GM19438 (cell line): Measurements from ENCODE around the gene KIR2DL3.
"Not testable (repeated sequence)": the region's sequence is repeated elsewhere in the genome, so short reads cannot be mapped to it uniquely, and the experiment has no call there.

Experiments
- ATAC-seq: cut with Tn5 transposase; IDR thresholded peaks from one replicate; pipeline ENCODE4 v1.9.1; 2021; ENCODE audit warnings: low read depth; ENCODE audit not compliant: unreplicated experiment

Gene KIR2DL3

DNA sequence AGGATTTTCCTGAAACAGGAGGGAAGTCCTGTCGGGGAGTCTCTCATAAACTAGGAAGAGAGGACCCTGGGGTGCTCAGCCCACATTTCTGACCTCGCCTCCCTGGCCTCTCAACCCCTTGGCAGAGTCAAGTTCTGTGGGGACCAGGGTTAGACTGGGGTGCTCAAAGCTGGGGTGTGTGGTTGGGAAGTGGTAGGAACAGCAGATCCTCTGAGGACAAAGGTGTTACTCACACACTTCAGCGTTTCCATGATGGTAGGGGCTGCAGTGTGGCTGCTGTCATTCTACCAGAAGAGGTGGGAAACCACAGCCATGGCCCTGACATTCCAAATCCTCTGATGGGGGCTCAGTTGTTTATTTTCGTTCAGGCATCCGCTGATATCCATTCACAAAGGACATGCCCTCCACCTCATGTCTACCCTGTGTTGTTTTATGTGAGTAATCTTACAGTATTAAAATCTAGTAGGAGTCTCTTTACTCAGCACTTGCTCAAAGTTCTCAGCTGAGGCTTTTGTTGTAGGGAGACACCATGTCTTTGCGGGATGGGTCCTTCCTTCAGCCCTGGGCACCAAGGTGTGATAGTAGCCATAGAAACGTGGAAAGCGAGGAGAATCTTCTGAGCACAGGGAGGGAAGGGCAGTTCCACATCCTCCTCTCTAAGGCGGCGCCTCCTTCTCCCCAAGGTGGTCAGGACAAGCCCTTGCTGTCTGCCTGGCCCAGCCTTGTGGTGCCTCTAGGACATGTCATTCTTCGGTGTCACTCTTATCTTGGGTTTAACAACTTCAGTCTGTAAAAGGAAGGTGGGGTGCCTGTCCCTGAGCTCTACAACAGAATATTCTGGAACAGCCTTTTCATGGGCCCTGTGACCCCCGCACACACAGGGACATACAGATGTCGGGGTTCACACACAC, 1.5 kb downstream of the KIR2DL3 start:
- no peak for ATAC-seq

DNA sequence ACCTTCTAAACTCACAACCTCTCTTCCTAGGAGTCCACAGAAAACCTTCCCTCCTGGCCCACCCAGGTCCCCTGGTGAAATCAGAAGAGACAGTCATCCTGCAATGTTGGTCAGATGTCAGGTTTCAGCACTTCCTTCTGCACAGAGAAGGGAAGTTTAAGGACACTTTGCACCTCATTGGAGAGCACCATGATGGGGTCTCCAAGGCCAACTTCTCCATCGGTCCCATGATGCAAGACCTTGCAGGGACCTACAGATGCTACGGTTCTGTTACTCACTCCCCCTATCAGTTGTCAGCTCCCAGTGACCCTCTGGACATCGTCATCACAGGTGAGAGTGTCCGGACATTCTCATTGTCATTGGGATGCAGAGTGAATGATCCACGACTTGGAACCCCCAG, 3.6 kb downstream of the KIR2DL3 start:
- not testable (repeated sequence) for ATAC-seq

DNA sequence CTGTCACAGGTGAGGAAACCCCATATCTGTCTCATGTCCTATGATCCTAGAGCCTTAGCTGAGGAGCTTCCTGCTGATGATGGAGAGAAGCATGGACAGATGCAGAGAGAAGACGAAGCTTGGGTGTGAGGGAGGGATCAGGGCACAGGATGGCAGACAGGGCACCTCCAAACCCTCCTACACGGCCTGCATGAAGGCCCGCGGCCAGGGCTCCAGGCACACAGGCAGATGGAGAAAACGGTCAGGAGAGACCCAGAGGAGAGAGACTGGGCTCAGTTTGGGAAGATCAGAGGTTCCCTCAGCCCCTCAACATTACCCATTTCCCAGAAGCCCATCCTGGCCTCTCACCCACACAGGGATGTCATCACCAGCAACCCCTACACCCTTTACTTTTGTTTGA, 5.8 kb downstream of the KIR2DL3 start:
- ATAC-seq = not testable (repeated sequence)

DNA sequence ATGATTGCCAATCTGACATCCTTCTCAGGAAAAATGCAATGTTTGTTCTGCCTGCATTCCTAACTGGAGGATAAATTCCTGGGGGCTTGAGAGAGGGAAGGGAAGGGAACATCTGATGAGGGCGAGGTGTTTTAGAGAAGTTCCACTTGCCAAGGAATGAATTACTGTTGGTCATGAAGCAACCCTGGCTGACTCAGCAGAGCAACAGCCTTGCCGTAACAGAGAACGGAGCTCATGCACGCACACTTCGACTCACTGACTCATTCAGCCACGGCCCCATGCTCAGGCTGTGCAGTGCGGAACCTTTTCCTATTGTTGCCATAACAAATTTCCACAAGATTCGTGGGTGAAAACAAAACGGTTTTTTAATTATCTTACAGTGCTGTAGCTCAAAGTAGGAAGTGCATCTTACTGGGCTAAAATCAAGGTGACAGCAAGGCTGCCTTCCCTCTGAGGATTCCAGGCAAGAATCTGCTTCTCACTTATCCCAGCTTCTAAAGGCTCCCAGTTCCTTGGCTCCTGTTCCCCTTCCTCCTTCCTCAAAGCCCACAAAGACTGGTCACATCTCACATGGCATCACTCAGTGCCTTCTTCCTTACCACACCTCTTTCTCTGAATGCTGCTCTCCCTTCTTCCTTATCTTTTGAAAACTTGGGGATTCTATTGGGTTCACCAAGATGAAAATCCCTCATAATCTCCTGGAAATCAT, 9.5 kb downstream of the KIR2DL3 start:
- ATAC-seq = not testable (repeated sequence)

DNA sequence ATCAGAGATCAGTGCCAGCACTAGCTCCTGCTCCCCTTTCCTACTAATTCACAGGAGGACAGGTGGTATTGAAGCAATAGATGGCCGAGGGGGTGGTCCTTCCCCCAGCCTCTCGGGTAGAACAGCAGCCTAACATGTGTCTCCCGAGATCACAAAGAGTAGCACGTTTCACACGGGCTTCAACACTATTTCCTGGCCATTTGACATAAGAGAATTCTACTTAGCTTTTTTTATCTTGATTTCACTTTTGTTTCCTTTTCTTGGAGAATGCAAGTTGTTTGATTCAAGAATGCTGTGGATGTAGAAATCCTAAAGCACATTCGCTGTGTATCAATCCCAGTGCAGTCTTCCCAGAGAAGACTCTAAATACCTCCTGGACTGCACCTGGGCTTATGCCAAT, 12.0 kb downstream of the KIR2DL3 start:
- ATAC-seq = not testable (repeated sequence)

DNA sequence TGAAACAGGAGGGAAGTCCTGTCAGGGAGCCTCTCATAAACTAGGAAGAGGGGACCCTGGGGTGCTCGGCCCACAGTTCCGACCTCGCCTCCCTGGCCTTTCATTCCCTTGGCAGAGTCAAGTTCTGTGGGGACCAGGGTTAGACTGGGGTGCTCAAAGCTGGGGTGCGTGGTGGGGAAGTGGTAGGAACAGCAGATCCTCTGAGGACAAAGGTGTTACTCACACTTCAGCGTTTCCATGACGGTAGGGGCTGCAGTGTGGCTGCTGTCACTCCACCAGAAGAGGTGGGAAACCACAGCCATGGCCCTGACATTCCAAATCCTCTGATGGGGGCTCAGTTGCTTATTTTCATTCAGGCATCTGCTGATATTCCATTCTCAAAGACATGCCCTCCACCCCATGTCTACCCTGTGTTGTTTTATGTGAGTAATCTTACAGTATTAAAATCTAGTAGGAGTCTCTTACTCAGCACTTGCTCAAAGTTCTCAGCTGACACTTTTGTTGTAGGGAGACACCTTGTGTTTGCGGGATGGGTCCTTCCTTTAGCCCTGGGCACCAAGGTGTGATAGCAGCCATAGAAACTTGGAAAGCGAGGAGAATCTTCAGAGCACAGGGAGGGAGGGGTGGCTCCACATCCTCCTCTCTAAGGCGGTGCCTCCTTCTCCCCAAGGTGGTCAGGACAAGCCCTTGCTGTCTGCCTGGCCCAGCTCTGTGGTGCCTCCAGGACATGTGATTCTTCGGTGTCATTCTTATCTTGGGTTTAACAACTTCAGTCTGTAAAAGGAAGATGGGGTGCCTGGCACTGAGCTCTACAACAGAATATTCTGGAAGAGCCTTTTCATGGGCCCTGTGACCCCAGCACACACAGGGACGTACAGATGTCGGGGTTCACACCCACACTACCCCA, 18.1 kb downstream of the KIR2DL3 start:
- ATAC-seq = not testable (repeated sequence)

DNA sequence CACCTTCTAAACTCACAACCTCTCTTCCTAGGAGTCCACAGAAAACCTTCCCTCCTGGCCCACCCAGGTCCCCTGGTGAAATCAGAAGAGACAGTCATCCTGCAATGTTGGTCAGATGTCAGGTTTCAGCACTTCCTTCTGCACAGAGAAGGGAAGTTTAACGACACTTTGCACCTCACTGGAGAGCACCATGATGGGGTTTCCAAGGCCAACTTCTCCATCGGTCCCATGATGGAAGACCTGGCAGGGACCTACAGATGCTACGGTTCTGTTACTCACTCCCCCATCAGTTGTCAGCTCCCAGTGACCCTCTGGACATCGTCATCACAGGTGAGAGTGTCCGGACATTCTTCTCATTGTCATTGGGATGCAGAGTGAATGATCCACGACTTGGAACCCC, 20.3 kb downstream of the KIR2DL3 start:
- ATAC-seq = not testable (repeated sequence)

DNA sequence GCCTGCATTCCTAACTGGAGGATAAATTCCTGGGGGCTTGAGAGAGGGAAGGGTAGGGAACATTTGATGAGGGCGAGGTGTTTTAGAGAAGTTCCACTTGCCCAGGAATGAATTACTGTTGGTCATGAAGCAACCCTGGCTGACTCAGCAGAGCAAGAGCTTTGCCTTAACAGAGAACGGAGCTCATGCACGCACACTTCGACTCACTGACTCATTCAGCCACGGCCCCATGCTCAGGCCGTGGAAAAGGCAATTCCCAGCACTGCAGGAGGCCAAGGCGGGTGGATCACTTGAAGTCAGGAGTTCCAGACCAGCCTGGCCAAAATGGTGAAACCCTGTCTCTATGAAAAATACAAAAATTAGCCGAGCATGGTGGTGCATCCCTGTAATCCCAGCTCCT, 25.9 kb downstream of the KIR2DL3 start:
- not testable (repeated sequence) for ATAC-seq

DNA sequence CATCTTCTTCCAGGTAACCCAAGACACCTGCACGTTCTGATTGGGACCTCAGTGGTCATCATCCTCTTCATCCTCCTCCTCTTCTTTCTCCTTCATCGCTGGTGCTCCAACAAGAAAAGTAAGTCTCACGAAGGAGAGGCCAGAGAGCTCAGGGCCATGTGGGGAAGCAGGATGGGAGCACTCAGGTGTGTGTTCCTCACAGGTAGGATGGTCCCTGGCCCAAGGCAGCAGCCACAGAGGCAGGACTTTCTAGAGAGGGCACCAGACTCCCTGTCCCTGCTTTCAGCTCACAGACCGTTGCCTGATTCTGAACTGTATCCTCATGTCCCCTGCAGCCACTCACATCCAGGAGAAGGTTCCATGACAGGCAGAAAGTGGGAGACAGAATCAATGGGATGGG, 28.2 kb downstream of the KIR2DL3 start:
- not testable (repeated sequence) for ATAC-seq

DNA sequence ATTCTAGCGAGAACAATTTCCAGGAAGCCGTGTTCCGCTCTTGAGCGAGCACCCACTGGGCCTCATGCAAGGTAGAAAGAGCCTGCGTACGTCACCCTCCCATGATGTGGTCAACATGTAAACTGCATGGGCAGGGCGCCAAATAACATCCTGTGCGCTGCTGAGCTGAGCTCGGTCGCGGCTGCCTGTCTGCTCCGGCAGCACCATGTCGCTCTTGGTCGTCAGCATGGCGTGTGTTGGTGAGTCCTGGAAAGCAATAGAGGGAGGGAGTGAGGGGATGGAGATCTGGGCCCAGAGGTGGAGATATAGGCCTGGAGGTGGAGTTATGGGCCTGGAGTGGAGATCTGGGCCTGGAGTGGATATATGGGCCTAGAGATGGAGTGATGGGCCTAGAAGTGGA, 31.3 kb downstream of the KIR2DL3 start, which contains the start of gene KIR2DL1:
TSS of gene KIR2DL1 (plus strand) at position 148 of the 400 bp plus-strand sequence. CDS start at position 206, 58 bp downstream.
- not testable (repeated sequence) for ATAC-seq

DNA sequence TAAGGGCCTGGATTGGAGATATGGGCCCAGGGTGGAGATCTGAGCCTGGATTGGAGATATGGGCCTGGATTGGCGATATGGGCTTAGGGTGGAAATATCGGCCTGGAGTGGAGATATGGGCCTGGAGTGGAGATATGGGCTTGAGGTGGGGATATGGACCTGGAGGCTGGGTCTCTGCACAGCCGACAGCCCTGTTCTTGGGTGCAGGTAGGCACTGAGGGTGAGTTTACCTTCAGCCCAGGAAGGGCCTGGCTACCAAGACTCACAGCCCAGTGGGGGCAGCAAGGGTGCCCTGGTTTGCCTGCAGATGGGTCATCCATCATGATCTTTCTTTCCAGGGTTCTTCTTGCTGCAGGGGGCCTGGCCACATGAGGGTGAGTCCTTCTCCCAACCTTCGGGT, 32.2 kb downstream of the KIR2DL3 start:
- not testable (repeated sequence) for ATAC-seq

DNA sequence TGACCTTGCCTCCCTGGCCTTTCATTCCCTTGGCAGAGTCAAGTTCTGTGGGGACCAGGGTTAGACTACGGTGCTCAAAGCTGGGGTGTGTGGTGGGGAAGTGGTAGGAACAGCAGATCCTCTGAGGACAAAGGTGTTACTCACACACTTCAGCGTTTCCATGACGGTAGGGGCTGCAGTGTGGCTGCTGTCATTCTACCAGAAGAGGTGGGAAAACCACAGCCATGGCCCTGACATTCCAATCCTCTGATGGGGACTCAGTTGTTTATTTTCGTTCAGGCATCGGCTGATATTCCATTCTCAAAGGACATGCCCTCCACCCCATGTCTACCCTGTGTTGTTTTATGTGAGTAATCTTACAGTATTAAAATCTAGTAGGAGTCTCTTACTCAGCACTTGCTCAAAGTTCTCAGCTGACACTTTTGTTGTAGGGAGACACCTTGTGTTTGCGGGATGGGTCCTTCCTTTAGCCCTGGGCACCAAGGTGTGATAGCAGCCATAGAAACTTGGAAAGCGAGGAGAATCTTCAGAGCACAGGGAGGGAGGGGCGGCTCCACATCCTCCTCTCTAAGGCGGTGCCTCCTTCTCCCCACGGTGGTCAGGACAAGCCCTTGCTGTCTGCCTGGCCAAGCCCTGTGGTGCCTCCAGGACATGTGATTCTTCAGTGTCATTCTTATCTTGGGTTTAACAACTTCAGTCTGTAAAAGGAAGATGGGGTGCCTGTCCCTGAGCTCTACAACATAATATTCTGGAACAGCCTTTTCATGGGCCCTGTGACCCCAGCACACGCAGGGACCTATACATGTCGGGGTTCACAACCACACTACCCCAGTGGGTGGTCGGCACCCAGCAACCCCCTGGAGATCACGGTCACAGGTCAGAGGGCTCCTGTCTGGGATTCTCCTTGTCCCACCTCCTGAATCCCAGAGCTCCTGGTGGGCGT, 33.0 kb downstream of the KIR2DL3 start:
- ATAC-seq = not testable (repeated sequence)

DNA sequence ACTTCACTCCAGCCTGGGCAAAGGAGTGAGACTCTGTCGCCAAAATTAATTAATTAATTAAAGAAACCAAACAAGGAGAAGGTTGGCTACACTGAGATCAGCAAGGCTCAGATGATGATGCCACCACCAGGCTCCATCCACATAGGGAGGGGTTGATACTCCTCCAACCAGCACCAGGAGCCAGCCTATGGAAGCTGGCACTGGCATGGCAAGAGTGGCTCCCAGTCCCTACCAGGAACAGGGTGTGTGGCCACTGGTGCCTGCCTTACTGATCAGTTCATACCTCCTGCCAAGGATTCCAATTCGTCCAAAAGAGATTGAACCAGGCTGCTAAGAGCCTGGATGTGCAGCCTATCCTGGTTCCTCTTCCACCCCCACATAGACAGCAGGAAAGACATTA, 34.4 kb downstream of the KIR2DL3 start:
- not testable (repeated sequence) for ATAC-seq

DNA sequence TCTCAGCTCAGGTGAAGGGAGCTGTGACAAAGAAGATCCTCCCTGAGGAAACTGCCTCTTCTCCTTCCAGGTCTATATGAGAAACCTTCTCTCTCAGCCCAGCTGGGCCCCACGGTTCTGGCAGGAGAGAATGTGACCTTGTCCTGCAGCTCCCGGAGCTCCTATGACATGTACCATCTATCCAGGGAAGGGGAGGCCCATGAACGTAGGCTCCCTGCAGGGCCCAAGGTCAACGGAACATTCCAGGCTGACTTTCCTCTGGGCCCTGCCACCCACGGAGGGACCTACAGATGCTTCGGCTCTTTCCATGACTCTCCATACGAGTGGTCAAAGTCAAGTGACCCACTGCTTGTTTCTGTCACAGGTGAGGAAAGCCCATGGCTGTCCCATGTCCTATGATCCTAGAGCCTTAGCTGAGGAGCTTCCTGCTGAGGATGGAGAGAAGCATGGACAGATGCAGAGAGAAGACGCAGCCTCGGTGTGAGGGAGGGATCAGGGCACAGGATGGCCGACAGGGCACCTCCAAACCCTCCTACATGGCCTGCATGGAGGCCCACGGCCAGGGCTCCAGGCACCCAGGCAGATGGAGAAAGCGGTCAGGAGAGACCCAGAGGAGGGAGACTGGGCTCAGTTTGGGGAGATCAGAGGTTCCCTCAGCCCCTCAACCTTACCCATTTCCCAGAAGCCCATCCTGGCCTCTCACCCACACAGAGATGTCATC, 36.9 kb downstream of the KIR2DL3 start:
- not testable (repeated sequence) for ATAC-seq

DNA sequence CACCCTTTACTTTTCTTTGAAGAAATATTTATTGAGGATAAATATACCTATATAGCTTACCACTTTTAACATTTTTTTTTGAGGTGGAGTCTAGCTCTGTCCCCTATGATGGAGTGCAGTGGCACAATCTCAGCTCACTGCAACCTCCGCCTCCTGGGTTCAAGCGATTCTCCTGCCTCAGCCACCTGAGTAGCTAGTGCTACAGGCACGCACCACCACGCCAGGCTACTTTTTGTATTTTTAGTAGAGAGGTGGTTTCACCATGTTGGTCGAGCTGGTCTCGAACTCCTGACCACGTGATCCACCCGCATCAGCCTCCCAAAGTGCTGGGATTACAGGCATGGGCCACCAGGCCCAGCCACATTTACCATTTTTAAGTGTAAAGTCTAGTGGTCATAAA, 37.5 kb downstream of the KIR2DL3 start:
- not testable (repeated sequence) for ATAC-seq

DNA sequence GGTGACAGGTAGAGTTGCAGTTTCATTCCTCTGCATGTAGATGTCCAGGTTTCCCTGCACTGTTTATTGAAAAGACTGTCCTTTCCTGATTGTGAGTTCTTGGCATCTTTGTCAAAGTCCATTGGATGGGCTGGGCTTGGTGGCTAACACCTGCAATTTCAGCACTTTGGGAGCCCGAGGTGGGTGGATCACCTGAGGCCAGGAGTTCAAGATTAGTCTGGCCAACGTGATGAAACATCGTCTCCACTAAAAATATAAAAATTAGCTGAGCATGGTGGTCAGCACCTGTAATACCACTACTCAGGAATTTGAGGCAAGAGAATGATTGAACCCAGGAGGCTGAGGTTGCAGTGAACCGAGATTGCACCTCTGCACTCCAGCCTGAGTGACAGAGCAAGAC, 39.5 kb downstream of the KIR2DL3 start:
- not testable (repeated sequence) for ATAC-seq

DNA sequence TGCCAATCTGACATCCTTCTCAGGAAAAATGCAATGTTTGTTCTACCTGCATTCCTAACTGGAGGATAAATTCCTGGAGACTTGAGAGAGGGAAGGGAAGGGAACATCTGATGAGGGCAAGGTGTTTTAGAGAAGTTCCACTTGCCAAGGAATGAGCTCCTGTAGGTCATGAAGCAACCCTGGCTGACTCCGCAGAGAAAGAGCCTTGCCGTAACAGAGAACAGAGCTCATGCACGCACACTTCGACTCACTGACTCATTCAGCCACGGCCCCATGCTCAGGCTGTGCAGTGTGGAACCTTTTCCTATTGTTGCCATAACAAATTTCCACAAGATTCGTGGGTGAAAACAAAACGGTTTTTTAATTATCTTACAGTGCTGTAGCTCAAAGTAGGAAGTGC, 40.6 kb downstream of the KIR2DL3 start:
- ATAC-seq = not testable (repeated sequence)

DNA sequence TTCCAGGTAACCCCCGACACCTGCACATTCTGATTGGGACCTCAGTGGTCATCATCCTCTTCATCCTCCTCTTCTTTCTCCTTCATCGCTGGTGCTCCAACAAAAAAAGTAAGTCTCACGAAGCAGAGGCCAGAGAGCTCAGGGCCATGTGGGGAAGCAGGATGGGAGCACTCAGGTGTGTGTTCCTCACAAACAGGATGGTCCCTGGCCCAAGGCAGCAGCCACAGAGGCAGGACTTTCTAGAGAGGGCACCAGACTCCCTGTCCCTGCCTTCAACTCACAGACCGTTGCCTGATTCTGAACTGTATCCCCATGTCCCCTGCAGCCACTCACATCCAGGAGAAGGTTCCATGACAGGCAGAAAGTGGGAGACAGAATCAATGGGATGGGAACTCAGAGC, 44.6 kb downstream of the KIR2DL3 start:
- ATAC-seq = not testable (repeated sequence)
